GM23338 (cell line): ENCODE results near the gene SRM. TPM values are rescaled to one million over a fixed set of nuclear protein-coding genes. Genes with fewer than 3 reads are reported as not detected.
A peak's percentile ranks its signal among the peaks of the same experiment; 100 is the strongest.

Experiments
- ATAC-seq: fragments of 200-7000 bp; cut with Tn5 transposase; 3 replicates; pipeline ENCODE4 v1.9.1; 2020
- DNase-seq: peaks from one replicate; pipeline ENCODE4 v3.0.0-alpha.2; 2015; ENCODE audit warnings: low spot score
- H2AFZ ChIP-seq: fragments of 200-600 bp; sonication (generic); 2 replicates; pipeline ENCODE4 v1.8.0; 2016; ENCODE audit warnings: antibody characterized with exemption, mild to moderate bottlenecking, moderate library complexity
- H3F3A ChIP-seq: fragments of 200-600 bp; sonication (generic); replicated peaks from 2 replicates; pipeline ENCODE4 v1.8.0; 2017; ENCODE audit warnings: antibody characterized with exemption, mixed run types, low read depth
- H3K27ac ChIP-seq: fragments of 200-600 bp; sonication (generic); 2 replicates; pipeline ENCODE4 v1.6.1; 2016; ENCODE audit warnings: low read depth
- H3K27me3 ChIP-seq: fragments of 200-600 bp; sonication (generic); 2 replicates; pipeline ENCODE4 v1.8.0; 2016; ENCODE audit warnings: mild to moderate bottlenecking, mixed run types, moderate library complexity; ENCODE audit not compliant: insufficient read depth
- H3K36me3 ChIP-seq: fragments of 200-600 bp; sonication (generic); 2 replicates; pipeline ENCODE4 v1.8.0; 2016; ENCODE audit warnings: mild to moderate bottlenecking; ENCODE audit not compliant: insufficient read depth
- H3K4me1 ChIP-seq: fragments of 200-600 bp; sonication (generic); 2 replicates; pipeline ENCODE4 v1.8.0; 2016; ENCODE audit warnings: mild to moderate bottlenecking, moderate library complexity; ENCODE audit not compliant: insufficient read depth
- H3K4me2 ChIP-seq: fragments of 200-600 bp; sonication (generic); 2 replicates; pipeline ENCODE4 v1.7.1; 2017; ENCODE audit warnings: mixed run types
- H3K4me3 ChIP-seq: fragments of 200-600 bp; sonication (generic); 2 replicates; pipeline ENCODE4 v1.6.1; 2016; ENCODE audit warnings: mixed run types
- H3K79me2 ChIP-seq: fragments of 200-600 bp; sonication (generic); replicated peaks from 2 replicates; pipeline ENCODE4 v1.8.0; 2017; ENCODE audit warnings: mild to moderate bottlenecking; ENCODE audit not compliant: insufficient read depth
- H3K9me2 ChIP-seq: fragments of 200-600 bp; sonication (generic); 2 replicates; pipeline ENCODE4 v1.8.0; 2017; ENCODE audit not compliant: insufficient read depth
- H4K20me1 ChIP-seq: fragments of 200-600 bp; sonication (generic); replicated peaks from 2 replicates; pipeline ENCODE4 v1.8.0; 2017; ENCODE audit warnings: mild to moderate bottlenecking; ENCODE audit not compliant: insufficient read depth
- H3K27ac Mint-ChIP-seq: 2 replicates; pipeline ENCODE4 v1.8.0; 2020; ENCODE audit warnings: inconsistent platforms, mild to moderate bottlenecking, moderate library complexity, mixed read lengths
- H3K27me3 Mint-ChIP-seq: 3 replicates; pipeline ENCODE4 v1.8.0; 2022; ENCODE audit warnings: low read depth, mild to moderate bottlenecking, moderate library complexity, mixed read lengths, inconsistent platforms; ENCODE audit not compliant: insufficient read depth, poor library complexity
- H3K36me3 Mint-ChIP-seq: 3 replicates; pipeline ENCODE4 v1.8.0; 2021; ENCODE audit warnings: low read depth, mild to moderate bottlenecking, inconsistent platforms, moderate library complexity, mixed read lengths
- H3K4me1 Mint-ChIP-seq: 3 replicates; pipeline ENCODE4 v1.8.0; 2020; ENCODE audit warnings: mild to moderate bottlenecking, inconsistent platforms, mixed read lengths
- H3K4me3 Mint-ChIP-seq: 3 replicates; pipeline ENCODE4 v1.8.0; 2021; ENCODE audit warnings: moderate library complexity, mild to moderate bottlenecking, inconsistent platforms, mixed read lengths
- H3K9me3 Mint-ChIP-seq: 3 replicates; pipeline ENCODE4 v1.8.0; 2020; ENCODE audit warnings: moderate library complexity, mild to moderate bottlenecking, inconsistent platforms, mixed read lengths
- CREB1 ChIP-seq: fragments of 250-450 bp; sonication (Bioruptor Pico); IDR thresholded peaks from 2 replicates; pipeline ENCODE4 v1.5.0; 2020; ENCODE audit warnings: low read depth, mild to moderate bottlenecking, moderate library complexity
- POLR2AphosphoS5 ChIP-seq: IDR thresholded peaks from 2 replicates; pipeline ENCODE4 v1.6.1; 2016; ENCODE audit warnings: antibody characterized with exemption, low read depth
- polyA plus RNA-seq: library from polyadenylated mRNA; unstranded; fragments of >200 nt; fragmentation: Nextera tagmentation; extraction: Ambion mirVana; gene quantifications from 2 replicates; pipeline ENCODE4 v1.2.1, GENCODE V29; 2016
- total RNA-seq: library from RNA; depleted of rRNA; stranded (reverse); fragments of >200 nt; shearing (Covaris generic); gene quantifications from 2 replicates; pipeline ENCODE4 v1.2.3, GENCODE V29; 2014; rRNA removed
- TF ChIP-seq, protein P1 (sequence below): IDR thresholded peaks from 2 replicates; pipeline ENCODE4 v1.6.1; 2016; ENCODE audit warnings: antibody characterized with exemption

SRM gene
- total and polyA plus RNA-seq, 2 experiments from 2014 or later: 170 to 253 TPM

DNA sequence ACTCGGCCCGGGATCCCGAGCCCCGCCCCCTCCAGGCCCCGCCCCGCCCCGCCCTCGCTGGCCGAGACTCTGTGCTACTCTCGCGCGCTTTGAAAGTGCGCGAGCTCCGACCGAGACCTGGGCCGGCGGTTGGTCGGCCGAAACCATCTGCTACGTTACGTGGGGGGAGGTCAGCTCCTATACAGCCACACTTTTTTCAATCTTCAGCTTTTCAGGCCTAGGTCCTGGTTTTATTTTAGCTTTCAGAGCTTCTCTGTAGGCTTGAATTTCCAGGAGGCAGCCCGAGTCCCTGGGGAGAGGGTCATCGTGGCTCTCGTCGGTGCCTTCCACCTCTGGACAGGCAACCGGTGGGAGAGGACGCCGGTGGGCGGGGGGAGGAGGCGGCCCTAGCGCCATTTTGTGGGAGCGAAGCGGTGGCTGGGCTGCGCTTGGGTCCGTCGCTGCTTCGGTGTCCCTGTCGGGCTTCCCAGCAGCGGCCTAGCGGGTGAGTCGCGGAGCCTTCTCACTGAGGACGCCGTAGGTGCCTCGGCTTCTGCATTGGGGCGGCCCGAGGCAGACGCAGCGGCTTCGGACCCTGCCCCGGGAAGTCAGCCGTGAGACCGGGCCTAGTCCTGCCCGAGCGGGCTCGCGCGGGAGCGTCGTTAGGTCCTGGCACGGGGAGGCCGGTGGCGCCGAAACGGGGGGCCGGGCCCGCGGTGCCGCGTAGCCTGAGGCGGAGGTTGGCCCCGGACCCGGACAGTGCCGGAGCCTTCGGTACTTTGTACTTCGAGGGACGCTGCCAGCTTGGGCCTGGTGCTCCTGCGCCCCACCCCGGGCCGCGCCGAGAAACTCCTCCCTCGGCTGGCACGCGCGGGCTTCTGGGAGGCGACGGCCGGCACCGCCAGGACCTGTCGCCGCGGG is 47.3 kb downstream of the SRM start, which contains the start of gene TARDBP:
Gene TARDBP, plus strand, starts transcription at position 395 of the 900 bp plus-strand sequence. CDS start 1,074 bp downstream, outside the sequence.
- TF ChIP-seq CREB1 (CRISPR knock-in tag): peak; percentile 56
- TF ChIP-seq POLR2AphosphoS5: peak; percentile 78
- TF ChIP-seq, protein P1, sequence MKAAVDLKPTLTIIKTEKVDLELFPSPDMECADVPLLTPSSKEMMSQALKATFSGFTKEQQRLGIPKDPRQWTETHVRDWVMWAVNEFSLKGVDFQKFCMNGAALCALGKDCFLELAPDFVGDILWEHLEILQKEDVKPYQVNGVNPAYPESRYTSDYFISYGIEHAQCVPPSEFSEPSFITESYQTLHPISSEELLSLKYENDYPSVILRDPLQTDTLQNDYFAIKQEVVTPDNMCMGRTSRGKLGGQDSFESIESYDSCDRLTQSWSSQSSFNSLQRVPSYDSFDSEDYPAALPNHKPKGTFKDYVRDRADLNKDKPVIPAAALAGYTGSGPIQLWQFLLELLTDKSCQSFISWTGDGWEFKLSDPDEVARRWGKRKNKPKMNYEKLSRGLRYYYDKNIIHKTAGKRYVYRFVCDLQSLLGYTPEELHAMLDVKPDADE: no peak; the same call in 1 of the 2 replicates
- Histone ChIP-seq H3K4me1 (peaks cover 15% of the 10 kb centered on the region), H3K27ac (peak within 1 kb of the TSS; percentile 100), H3F3A (peaks cover 24% of the 10 kb centered on the region), H2AFZ (peak within 1 kb of the TSS; percentile 99; the same call in 1 of the 2 replicates), H3K9me2 (no peaks in the 10 kb centered on the region), H3K4me2 (peak within 1 kb of the TSS; percentile 100), H3K36me3 (peaks cover 44% of the 10 kb centered on the region), H4K20me1 (peaks cover 40% of the 10 kb centered on the region), H3K27me3 (no peaks in the 10 kb centered on the region), H3K4me3 (peak within 1 kb of the TSS; percentile 99), H3K79me2 (peaks cover 50% of the 10 kb centered on the region)
- DNase-seq: peak; percentile 92
- Mint-ChIP-seq H3K27ac (peak within 1 kb of the TSS; percentile 100), H3K4me3 (peak within 1 kb of the TSS; percentile 91), H3K9me3 (no peaks in the 10 kb centered on the region), H3K4me1 (peaks cover 16% of the 10 kb centered on the region), H3K36me3 (peaks cover 41% of the 10 kb centered on the region), H3K27me3 (peaks cover 2% of the 10 kb centered on the region)
- ATAC-seq: peak; percentile 89

Other genes starting within 250 kb of the SRM start
- gene TARDBP, start 47.4 kb downstream of the SRM start, total RNA-seq: 258 and 313 TPM in 2 replicates
- 171 and 204 TPM in 2 replicates for gene TARDBP, start 47.4 kb downstream of the SRM start, polyA plus RNA-seq
- gene MASP2, start 12.8 kb downstream of the SRM start, total RNA-seq: 0.31 and 1.5 TPM in 2 replicates
- 0.71 and 0.78 TPM in 2 replicates for gene MASP2, start 12.8 kb downstream of the SRM start, polyA plus RNA-seq
- 59.5 and 72.9 TPM in 2 replicates for gene EXOSC10, start 39.9 kb upstream of the SRM start, total RNA-seq
- gene EXOSC10, start 39.9 kb upstream of the SRM start, polyA plus RNA-seq: 39.3 and 55.5 TPM in 2 replicates
- gene ANGPTL7, start 129.3 kb upstream of the SRM start, total RNA-seq: not detected in 2 replicates
- gene ANGPTL7, start 129.3 kb upstream of the SRM start, polyA plus RNA-seq: 0.13 TPM in 1 of 2 replicates, not detected in the other
- gene MTOR, start 202.5 kb upstream of the SRM start, total RNA-seq: 82.1 and 98.0 TPM in 2 replicates
- gene MTOR, start 202.5 kb upstream of the SRM start, polyA plus RNA-seq: 20.7 and 22.8 TPM in 2 replicates
- 28.6 and 31.6 TPM in 2 replicates for gene UBIAD1, start 213.2 kb upstream of the SRM start, total RNA-seq
- 13.0 and 13.7 TPM in 2 replicates for gene UBIAD1, start 213.2 kb upstream of the SRM start, polyA plus RNA-seq